GM18873 (cell line): ENCODE data around the gene MCF2L2.
A peak's percentile ranks its signal among the peaks of the same experiment; 100 is the strongest.
"Not testable (repeated sequence)": the region's sequence is repeated elsewhere in the genome, so short reads cannot be mapped to it uniquely, and the experiment has no call there.

Experiments
- ATAC-seq: cut with Tn5 transposase; IDR thresholded peaks from one replicate; pipeline ENCODE4 v1.9.1; 2021; ENCODE audit warnings: mild to moderate bottlenecking, moderate library complexity, moderate number of reproducible peaks; ENCODE audit not compliant: unreplicated experiment, low FRiP score

MCF2L2 gene

DNA sequence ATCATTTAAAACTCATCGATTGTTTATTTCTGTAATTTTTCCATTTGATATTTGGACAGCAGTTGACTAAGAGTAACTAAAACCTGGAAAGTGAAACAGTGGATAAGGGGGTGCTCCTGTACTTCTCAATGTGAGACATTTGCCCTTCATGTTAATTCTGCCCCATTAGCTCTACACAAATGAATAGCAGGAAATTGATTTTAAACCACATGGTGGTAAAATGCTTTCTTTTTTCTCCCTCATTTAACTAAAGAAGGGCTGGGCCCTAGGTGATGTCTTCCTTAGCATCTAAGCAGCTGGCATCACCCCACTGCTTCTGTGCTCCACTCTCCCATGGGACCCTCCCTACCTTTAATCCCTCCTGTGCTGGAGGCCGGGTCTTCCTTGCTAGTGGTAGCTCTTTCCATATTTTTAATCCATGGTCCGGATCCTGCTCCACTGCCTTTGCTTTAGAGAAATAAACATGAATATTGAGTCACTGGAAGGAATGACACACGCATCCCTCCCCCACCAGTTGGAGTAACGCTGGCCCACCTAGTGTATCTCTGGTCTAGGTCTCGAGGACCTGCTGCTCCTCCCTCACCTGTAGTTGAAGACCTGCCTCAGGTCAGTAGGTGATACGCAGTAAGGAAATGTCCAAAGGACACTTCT, 235.6 kb downstream of the MCF2L2 start:
- no peak for ATAC-seq

GRCh38 chr3:183189641-183190040, 238.8 kb downstream of the MCF2L2 start:
- ATAC-seq, result no peak

DNA sequence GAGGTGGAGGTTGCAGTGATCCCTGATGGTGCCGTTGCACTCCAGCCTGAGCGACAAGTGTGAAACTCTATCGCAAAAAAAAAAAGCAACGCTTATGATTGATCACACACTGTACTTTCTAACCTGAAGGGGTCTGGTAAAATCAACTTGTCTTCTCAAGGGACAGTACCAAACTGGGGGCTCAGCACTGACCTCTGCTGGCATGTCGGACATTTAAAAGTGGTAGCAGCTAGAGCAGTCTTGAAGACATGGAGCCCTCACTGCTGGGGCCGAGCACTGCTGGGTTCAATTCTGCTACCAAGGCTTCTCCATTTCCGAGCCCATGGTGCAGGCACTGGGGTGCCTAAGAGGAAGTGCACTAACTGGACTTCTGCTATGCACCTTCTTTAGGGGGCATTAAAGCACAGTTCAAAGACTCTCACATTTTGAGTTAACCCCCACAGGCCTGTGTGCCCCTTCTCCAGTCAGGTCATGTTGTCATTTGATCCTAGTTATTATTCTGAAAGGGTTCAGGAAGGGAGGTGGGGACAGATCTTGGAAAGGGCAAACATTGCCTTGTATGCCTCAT, 239.4 kb downstream of the MCF2L2 start:
- ATAC-seq, result no peak

GRCh38 chr3:183185696-183186095, 242.7 kb downstream of the MCF2L2 start:
- ATAC-seq, result no peak

- no peak for ATAC-seq
These were observed 245.4 kb downstream of the MCF2L2 start for GRCh38 chr3:183182732-183183610.

- ATAC-seq, result no peak
These were observed 246.3 kb downstream of the MCF2L2 start for GRCh38 chr3:183182073-183182472.

GRCh38 chr3:183181606-183182005, 246.8 kb downstream of the MCF2L2 start:
- no peak for ATAC-seq

DNA sequence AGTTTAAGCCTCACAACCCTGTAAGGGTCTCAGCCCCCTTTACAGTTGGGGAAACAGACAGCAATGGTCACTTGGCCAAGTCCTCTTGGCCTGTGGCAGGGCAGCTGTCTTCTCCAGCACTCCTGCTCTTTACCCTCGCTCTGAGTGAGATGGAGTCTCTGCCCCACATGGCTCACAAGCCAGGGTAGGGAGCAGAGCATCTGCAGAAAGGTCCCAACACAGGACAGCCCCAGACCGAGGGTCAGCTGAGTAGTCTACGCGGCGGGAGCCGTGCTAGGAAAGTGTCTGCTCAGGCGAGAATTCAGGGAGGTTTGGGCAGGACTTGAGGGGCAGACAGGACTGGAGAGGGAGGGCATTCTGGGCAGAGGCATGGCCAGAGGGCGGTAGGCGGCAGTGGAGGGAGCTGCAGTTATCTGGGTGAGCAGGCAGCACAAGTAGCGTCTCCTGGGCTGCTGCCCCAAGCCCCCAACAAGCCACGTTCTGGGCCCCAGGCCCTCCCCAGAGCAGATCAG, 247.6 kb downstream of the MCF2L2 start:
- ATAC-seq, result no peak

- ATAC-seq, result no peak
These were observed 248.2 kb downstream of the MCF2L2 start for GRCh38 chr3:183180110-183180783.

DNA sequence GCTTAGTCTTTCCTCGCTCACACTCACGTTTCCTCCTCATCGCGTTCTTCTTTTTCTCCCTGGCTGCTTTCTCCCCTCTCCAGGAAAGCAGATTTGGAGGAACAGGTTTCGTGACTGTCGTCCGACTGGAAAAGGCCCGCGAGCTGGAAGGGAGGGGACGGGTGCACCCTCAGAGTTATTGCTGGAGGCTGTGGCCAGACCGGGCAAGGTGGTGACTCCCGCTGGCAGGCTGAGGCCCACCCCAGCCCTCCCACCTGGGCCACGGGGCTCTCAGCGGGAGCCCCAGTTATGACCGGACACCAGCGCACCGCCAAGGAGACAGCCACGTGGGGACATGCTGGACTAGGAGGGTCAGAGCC, 248.9 kb downstream of the MCF2L2 start:
- not testable (repeated sequence) for ATAC-seq

- no peak for ATAC-seq
These were observed 249.4 kb downstream of the MCF2L2 start for GRCh38 chr3:183178833-183179549.

- no peak for ATAC-seq
These were observed 249.9 kb downstream of the MCF2L2 start for GRCh38 chr3:183178512-183178832.

DNA sequence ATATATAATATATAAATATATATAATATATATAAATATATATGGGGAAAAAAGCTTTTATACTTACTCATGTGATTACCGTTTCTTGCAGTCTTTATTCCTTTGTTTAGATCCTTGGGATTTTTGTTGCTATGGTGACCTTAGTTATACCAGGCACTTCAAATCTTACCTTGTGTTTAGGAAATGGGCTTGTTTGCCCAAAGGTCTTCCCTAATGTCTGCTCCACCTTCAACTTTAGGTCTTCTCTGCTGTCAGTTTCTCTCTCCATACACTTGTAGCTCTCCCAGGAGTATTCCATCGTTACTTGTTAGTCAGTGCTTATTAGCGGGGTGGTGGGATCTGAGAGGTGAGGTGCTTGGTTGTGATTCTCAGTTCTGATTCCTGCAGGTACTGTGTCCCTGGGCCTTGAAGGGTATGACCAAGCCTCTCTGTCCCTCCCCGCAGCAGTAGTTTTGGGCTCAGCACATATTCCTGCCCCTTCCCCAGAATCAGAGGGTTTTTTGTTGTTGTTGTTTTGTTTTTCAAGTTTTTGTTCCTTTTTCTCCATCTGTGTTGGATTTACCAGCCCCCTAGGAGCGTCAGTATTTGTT, 256.3 kb downstream of the MCF2L2 start:
- ATAC-seq, result no peak

- not testable (repeated sequence) for ATAC-seq
These were observed 260.4 kb downstream of the MCF2L2 start for GRCh38 chr3:183167975-183168374.

- no peak for ATAC-seq
These were observed 264.9 kb downstream of the MCF2L2 start for GRCh38 chr3:183163563-183163962.

DNA sequence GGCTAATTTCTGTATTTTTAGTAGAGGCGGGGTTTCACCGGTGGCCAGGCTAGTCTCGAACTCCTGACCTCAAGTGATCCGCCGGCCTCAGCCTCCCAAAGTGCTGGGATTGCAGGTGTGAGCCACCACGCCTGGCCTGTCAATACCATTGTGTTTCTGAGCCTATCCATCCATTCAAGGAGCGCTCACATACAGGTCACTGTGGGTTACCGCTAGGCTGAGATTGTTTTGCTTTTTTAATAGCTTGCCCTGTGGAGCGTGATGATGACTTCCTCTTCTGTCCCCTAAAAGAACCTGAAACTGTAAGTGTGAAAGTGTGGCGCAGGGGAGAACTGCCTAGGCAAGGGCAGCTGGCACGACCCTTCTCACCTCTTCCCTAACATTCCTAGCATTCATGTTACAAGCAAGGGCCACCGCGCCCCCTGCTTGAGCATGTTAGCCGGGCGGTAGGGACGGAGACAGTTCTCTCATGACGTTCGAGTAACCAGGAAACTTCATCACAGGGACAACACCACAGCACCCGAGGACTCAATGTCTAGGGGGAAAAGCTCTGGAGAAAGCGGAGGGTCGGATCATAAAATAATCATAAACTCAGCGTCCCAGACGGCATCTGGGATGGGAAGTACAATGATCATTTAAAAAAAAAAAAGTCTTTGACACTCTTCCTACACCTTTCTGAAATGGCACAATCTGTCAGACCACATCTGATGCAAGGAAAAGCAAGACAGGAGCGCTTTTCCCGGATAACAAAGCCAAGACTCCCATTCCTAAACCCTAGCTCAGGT, 266.7 kb downstream of the MCF2L2 start:
- ATAC-seq, result peak; percentile 83

- no peak for ATAC-seq
These were observed 267.8 kb downstream of the MCF2L2 start for GRCh38 chr3:183160616-183161015.

- no peak for ATAC-seq
These were observed 269.1 kb downstream of the MCF2L2 start for GRCh38 chr3:183159333-183159732.

- ATAC-seq, result peak; percentile 68
These were observed 269.8 kb downstream of the MCF2L2 start for GRCh38 chr3:183158551-183159006.
